Thyroid gland (tissue), 4 donors: Measurements from ENCODE around the gene RAB43. TPM values are rescaled to one million over a fixed set of nuclear protein-coding genes. Genes with fewer than 3 reads are reported as not detected.
A peak's percentile ranks its signal among the peaks of the same experiment; 100 is the strongest.

ENCODE experiments used
- DNase-seq, 2 donors: peaks; one replicate each; pipeline ENCODE4 v3.0.0-alpha.2; 2019
- H3K27ac ChIP-seq, 3 donors: fragments of 200-600 bp; sonication (generic); 1 replicate in 2 of 3; 2 replicates in 1 of 3; pipeline ENCODE4 v1.5.1; 2016 to 2019; ENCODE audit warnings: mild to moderate bottlenecking in 1 of 3, moderate library complexity in 1 of 3
- H3K27me3 ChIP-seq: fragments of 200-600 bp; sonication (generic); one replicate; pipeline ENCODE4 v1.5.1; 2019
- H3K36me3 ChIP-seq, 2 donors: fragments of 200-600 bp; sonication (generic); one replicate each; pipeline ENCODE4 v1.5.1; 2016 to 2019
- H3K4me1 ChIP-seq, 2 donors: fragments of 200-600 bp; sonication (generic); one replicate each; pipeline ENCODE4 v1.5.1; 2017 to 2019
- H3K4me3 ChIP-seq, 3 donors: fragments of 200-600 bp; sonication (generic); replicated peaks in 1 of 3; 1 replicate in 2 of 3; 2 replicates in 1 of 3; pipeline ENCODE4 v1.5.1; 2016; ENCODE audit warnings: mild to moderate bottlenecking in 1 of 3
- H3K9me3 ChIP-seq: fragments of 200-600 bp; sonication (generic); one replicate; pipeline ENCODE4 v1.5.1; 2017
- CTCF ChIP-seq, 6 experiments: fragments of 200-600 bp in 3 of 6; fragments of 450-650 bp in 3 of 6; sonication (generic) in 3 of 6; IDR thresholded peaks; one replicate each; pipeline ENCODE4 v1.5.1; 2016 to 2019; ENCODE audit warnings: antibody characterized with exemption in 6 of 6, mild to moderate bottlenecking in 2 of 6, inconsistent platforms in 1 of 6, moderate library complexity in 1 of 6
- POLR2A ChIP-seq, 2 donors: fragments of 450-650 bp; IDR thresholded peaks; one replicate each; pipeline ENCODE4 v1.6.1; 2017; ENCODE audit warnings: antibody characterized with exemption in 2 of 2, mild to moderate bottlenecking in 2 of 2, moderate library complexity in 1 of 2
- WGBS, 2 donors: methylation state at CpG; one replicate each; pipeline ENCODE4 v1.1.5; 2017; 5-methylcytosine and 5-hydroxymethylcytosine counted together
- intact Hi-C: fragments of 100-400 bp; cut with DNase I; formaldehyde crosslinking; loops from one replicate; pipeline ENCODE4 v1.15.1; 2023
- total RNA-seq, 4 donors: library from RNA; depleted of rRNA; stranded (reverse); fragments of >200 nt; gene quantifications; one replicate each; pipeline ENCODE4 v1.2.3, GENCODE V29; 2016

RAB43 gene
- total RNA-seq, 4 donors from 2014 or later: 22.8 to 34.4 (median 26.1) TPM

- no peak for DNase-seq
- H3K4me1 ChIP-seq: no peaks in the 10 kb centered on the region
- no peak overlapping the region for H3K27ac ChIP-seq
- TF ChIP-seq POLR2A (IDR thresholded peaks at IDR 0.05) (no peak), CTCF (IDR thresholded peaks at IDR 0.05) (no peak)
- no peaks in the 10 kb centered on the region for H3K9me3 ChIP-seq
- intact Hi-C loops: no loop called here
- H3K27me3 ChIP-seq: no peaks in the 10 kb centered on the region
- H3K4me3 ChIP-seq: no peak overlapping the region
- WGBS, 2 donors: 94 to 99% methylated on average over 6 to 9 of the region's 9 CpGs
- peaks cover 32 to 39% of the 10 kb centered on the region in 2 donors for H3K36me3 ChIP-seq
Measured at GRCh38 chr3:129126726-129127280, 5.2 kb upstream of the RAB43 start.

- no peak overlapping the region for H3K27ac ChIP-seq
- H3K36me3 ChIP-seq: peaks cover 5 to 8% of the 10 kb centered on the region in 2 donors
- DNase-seq: no peak
- peaks cover 17% of the 10 kb centered on the region in 2 donors for H3K4me1 ChIP-seq
- H3K4me3 ChIP-seq: no peak overlapping the region
- H3K27me3 ChIP-seq: no peaks in the 10 kb centered on the region
- intact Hi-C loops: no loop called here
- TF ChIP-seq CTCF (IDR thresholded peaks at IDR 0.05): no peak
- TF ChIP-seq POLR2A (IDR thresholded peaks at IDR 0.05): no peak
- H3K9me3 ChIP-seq: no peaks in the 10 kb centered on the region
- WGBS, 2 donors: 70% methylated on average over 5 of the region's 5 CpGs
Measured at GRCh38 chr3:129123314-129124060, 1.9 kb upstream of the RAB43 start.

GRCh38 chr3:129122412-129123011 is 908 bp upstream of the RAB43 start:
- no peak for TF ChIP-seq CTCF (IDR thresholded peaks at IDR 0.05)
- TF ChIP-seq POLR2A (IDR thresholded peaks at IDR 0.05): peak in 1 of 2 donors; percentile 4
- Histone ChIP-seq H3K36me3 (no peaks in the 10 kb centered on the region), H3K4me3 (peak overlapping the region in 1 of 3 donors; percentile 87), H3K27ac (peak overlapping the region; percentile 84 to 94 (median 89)), H3K4me1 (peaks cover 26 to 27% of the 10 kb centered on the region in 2 donors), H3K9me3 (no peaks in the 10 kb centered on the region), H3K27me3 (no peaks in the 10 kb centered on the region)
- intact Hi-C loops: no loop called here
- DNase-seq: no peak
- 42 to 50% methylated on average over 6 to 13 of the region's 18 CpGs for WGBS, 2 donors

- DNase-seq: no peak
- Histone ChIP-seq H3K4me3 (peak overlapping the region; percentile 80 to 92 (median 87)), H3K36me3 (no peaks in the 10 kb centered on the region), H3K27me3 (no peaks in the 10 kb centered on the region), H3K9me3 (no peaks in the 10 kb centered on the region), H3K27ac (peak overlapping the region; percentile 84 to 95 (median 94)), H3K4me1 (peaks cover 40% of the 10 kb centered on the region in 2 donors)
- WGBS, 2 donors: 0% methylated on average over 11 of the region's 80 CpGs; no CpG with 5 or more reads in 1 of the 2 donors
- intact Hi-C loops: no loop called here
- TF ChIP-seq POLR2A (IDR thresholded peaks at IDR 0.05) (peak in 1 of 2 donors; percentile 61), CTCF (IDR thresholded peaks at IDR 0.05) (no peak)
Measured at GRCh38 chr3:129121016-129121791, 400 bp downstream of the RAB43 start.
